ENCODE data around the gene TBC1D20.
"Not testable (repeated sequence)": the region's sequence is repeated elsewhere in the genome, so short reads cannot be mapped to it uniquely, and the experiment has no call there.

Gene TBC1D20

GRCh38 chr20:401682-402495 is 60.4 kb downstream of the TBC1D20 start:
- no peak for DNase-seq (ENCODE audit: low spot score)

GRCh38 chr20:400454-401275 is 61.7 kb downstream of the TBC1D20 start:
- no peak for DNase-seq (ENCODE audit: low spot score)

DNA sequence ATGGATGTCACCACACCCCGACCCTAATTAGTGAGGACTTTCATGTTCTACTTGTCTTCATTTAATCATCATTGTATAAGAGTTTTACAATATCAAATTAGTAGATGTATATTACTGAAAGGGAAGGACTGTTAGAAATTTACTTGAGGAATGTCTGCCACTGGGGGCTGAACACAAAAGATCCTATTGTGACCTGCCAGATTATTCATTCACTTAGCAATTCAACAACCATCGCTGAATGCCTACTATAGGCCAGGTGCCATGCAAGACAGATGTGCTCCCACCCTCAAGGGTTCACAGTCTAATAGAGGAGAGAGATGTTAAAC is 62.2 kb downstream of the TBC1D20 start:
- no peak for DNase-seq (ENCODE audit: low spot score)

DNA sequence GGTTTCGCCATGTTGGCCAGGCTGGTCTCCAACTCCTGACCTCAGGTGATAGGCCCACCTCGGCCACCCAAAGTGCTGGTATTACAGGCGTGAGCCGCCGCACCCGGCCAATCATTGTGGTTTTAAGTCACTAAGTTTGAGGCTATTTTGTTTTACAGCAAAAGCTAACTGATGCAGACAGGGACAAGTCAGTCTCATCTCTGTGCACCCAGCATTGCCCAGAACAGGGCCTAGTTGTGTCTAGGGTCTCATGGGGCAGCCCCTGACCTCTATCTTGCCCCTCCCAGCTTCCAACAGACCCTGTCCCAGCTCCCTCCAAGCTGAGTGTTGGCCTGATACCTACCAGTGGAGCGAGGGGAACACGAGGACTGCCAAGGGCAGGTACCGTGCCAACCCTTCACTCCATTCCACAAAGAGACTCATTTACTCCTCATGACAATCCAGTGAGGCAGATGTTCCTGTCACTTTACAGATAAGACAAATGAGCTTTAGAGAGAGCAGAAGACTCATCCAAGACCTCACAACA is 63.1 kb downstream of the TBC1D20 start:
- DNase-seq (ENCODE audit: low spot score): no peak

GRCh38 chr20:397432-398237 is 64.7 kb downstream of the TBC1D20 start:
- DNase-seq (ENCODE audit: low spot score): no peak

DNA sequence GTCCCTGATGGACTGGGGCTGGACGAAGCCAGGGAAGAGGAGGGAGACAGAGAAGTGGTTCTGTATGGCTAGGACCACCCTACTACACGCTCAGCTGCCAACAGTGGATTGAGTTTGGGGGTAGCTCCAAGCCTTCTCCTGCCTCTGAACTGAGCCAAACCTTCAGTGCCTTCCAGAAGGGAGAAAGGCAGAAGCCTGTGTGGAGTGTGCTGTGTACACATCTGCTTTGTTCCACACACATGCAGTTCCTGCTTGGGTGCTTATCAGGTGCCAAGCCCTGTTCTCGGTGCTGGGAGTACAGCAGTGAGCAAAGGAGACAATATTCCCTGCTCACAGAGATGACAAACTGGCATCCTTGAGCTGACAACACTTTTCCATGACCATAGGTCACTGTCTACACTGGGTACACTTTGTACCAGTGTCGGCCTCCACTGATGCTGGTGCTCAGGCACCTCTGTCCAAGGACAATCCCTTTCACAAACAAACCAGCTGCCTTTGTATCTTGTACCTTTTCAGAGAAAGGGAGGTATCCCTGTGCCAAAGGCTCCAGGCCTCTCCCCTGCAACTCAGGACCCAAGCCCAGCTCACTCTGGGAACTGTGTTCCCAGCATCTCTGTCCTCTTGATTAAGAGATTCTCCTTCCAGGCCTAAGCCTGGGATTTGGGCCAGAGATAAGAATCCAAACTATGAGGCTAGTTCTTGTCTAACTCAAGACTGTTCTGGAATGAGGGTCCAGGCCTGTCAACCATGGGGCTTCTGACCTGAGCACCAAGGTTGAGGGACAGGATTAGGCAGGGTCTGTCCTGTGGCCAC is 65.5 kb downstream of the TBC1D20 start:
- no peak for DNase-seq (ENCODE audit: low spot score)

DNA sequence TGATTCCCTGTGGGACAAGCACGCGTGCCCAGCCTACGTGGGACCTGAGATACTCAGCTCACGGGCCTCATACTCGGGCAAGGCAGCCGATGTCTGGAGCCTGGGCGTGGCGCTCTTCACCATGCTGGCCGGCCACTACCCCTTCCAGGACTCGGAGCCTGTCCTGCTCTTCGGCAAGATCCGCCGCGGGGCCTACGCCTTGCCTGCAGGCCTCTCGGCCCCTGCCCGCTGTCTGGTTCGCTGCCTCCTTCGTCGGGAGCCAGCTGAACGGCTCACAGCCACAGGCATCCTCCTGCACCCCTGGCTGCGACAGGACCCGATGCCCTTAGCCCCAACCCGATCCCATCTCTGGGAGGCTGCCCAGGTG is 66.1 kb downstream of the TBC1D20 start:
- no peak for DNase-seq (ENCODE audit: low spot score)

DNA sequence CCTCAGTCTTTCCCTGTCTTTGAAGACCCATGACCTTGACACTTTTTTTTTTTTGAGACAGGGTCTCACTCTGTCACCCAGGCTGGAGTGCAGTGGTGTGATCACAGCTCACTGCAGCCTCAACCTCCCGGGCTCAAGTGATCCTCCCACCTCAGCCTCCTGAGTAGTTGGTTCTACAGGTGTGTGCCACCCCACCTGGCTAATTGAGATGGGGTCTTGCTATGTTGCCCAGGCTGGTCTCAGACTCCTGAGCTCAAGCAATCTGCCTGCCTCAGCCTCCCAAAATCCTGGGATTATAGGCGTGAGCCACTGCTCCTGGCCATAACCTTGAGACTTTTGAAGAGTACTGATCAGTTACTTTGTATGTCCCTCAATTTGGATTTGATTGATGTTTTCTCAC is 69.0 kb downstream of the TBC1D20 start:
- not testable (repeated sequence) for DNase-seq (ENCODE audit: low spot score)

DNA sequence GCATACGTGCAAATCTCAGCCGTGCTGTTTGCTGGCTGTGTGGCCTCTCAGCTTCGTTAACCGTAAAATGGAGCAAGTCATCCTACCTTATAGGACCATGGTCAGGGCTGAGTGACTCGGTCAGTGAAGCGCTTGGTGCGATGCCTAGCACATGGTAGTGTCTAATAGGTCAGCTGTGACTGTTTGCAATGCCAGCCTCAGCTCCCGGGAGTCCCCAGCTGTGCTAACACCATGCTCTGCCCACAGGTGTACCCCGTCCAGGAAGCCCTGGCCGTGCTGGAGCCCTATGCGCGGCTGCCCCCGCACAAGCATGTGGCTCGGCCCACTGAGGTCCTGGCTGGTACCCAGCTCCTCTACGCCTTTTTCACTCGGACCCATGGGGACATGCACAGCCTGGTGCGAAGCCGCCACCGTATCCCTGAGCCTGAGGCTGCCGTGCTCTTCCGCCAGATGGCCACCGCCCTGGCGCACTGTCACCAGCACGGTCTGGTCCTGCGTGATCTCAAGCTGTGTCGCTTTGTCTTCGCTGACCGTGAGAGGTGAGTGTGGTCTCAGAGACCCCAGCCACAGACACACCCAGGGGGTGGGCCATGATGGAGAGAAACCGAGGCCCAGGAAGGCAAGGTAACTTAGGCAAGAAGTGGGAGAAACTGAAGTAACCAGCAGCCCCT is 71.2 kb downstream of the TBC1D20 start:
- no peak for DNase-seq (ENCODE audit: low spot score)

DNA sequence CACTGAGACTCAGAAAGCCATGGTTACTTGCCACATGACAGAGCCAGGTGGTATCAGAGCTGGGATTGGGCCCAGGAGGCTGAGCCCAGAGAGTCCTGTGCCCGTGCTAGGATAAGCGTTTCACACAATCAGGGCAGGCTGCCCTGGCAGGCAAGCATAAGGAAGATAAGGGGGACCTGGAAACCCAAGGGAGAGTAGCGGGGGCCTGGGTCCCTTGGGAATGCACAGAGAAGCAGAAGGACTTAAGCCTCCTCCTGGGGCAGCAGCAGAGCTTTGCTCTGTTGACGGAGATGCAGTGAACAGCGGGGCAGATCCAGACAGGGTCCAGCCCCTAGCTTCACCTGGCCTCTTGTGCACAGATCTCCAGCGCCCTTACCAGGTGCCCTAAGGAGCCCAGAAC is 73.1 kb downstream of the TBC1D20 start:
- no peak for DNase-seq (ENCODE audit: low spot score)

DNA sequence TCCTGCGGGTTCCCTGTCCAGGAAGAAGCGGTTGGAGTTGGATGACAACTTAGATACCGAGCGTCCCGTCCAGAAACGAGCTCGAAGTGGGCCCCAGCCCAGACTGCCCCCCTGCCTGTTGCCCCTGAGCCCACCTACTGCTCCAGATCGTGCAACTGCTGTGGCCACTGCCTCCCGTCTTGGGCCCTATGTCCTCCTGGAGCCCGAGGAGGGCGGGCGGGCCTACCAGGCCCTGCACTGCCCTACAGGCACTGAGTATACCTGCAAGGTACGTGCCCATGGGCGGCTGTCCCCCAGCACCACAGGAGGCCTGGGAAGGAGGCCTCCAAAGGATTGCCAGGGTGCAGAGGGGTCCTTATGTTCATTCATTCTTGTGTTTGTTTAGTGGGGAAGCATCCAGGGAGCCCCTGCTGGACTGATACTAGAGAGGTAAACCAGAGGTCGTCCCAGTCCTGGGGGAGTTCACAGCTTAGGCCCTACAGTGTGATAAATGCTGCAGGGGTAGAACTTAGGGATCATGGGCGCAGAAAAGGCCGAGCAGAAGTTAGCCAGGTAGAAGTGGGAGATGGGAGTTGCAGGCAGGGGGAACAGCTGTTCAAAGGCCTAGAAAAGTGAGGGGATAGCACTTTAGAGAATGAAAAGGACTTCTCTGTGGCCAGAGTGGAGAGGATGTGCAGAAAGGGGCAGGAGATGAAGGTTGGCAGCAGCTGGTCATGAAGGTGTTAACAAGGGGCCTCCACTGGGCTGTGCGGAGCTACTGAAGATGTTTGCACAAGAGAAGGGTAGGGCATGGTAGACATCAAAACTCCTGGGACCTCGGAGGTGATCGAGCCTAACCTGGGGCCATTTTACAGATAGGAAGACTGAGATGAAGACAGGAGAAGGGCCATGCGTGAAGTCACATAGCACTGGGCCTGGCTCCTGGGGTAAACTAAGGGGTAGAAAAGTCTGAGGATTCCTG is 74.0 kb downstream of the TBC1D20 start:
- no peak for DNase-seq (ENCODE audit: low spot score)

GRCh38 chr20:387520-387919 is 74.8 kb downstream of the TBC1D20 start:
- no peak for DNase-seq (ENCODE audit: low spot score)

DNA sequence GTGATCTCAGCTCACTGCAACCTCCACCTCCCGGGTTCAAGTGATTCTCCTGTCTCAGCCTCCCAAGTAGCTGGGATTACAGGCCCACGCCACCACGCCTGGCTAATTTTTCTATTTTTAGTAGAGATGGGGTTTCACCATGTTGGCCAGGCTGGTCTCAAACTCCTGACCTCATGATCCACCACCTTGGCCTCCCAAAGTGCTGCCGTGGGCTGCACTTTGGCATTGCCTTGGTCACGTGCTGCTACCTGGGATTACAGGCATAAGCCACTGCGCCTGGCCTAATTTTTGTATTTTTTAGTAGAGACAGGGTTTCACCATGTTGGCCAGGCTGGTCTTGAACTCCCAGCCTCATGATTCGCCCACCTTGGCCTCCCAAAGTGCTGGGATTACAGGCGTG is 75.7 kb downstream of the TBC1D20 start:
- DNase-seq (ENCODE audit: low spot score): not testable (repeated sequence)

Measured in AG08396 (cell line).